Measurements from ENCODE around the gene ESYT3. TPM values are rescaled to one million over a fixed set of nuclear protein-coding genes. Genes with fewer than 3 reads are reported as not detected.
"Not testable (repeated sequence)": the region's sequence is repeated elsewhere in the genome, so short reads cannot be mapped to it uniquely, and the experiment has no call there.

The ESYT3 gene
- polyA plus RNA-seq, 4 donors, result 0.75 to 2.2 (median 1.6) TPM

DNA sequence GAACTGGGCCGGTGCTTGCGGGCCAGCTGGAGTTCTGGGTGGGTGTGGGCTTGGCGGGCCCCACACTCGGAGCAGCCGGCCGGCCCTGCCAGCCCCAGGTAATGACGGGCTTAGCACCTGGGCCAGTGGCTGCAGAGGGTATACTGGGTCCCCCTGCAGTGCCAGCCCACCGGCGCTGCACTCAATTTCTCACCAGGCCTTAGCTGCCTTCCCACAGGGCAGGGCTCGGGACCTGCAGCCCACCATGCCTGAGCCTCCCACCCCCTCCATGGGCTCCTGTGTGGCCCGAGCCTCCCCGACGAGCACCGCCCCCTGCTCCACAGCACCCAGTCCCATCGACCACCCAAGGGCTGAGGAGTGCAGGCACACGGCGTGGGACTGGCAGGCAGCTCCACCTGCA is 50.3 kb downstream of the ESYT3 start:
- DNase-seq (ENCODE audit: low read depth in 4 of 4, low spot score in 2 of 4), result not testable (repeated sequence)

DNA sequence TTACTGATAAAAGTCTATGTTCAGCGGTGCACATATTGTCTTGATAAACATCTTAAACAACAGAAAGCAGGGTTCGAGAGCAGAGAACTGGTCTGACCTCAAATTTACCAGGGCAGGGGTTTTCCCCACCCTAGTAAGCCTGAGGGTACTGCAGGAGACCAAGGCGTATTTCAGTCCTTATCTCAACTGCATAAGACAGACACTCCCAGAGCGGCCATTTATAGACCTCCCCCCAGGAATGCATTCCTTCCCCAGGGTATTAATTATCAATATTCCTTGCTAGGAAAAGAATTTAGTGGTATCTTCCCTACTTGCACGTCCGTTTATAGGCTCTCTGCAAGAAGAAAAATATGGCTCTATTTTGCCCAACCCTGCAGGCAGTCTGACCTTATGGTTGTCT is 52.2 kb downstream of the ESYT3 start:
- not testable (repeated sequence) for DNase-seq (ENCODE audit: low read depth in 4 of 4, low spot score in 2 of 4)

DNA sequence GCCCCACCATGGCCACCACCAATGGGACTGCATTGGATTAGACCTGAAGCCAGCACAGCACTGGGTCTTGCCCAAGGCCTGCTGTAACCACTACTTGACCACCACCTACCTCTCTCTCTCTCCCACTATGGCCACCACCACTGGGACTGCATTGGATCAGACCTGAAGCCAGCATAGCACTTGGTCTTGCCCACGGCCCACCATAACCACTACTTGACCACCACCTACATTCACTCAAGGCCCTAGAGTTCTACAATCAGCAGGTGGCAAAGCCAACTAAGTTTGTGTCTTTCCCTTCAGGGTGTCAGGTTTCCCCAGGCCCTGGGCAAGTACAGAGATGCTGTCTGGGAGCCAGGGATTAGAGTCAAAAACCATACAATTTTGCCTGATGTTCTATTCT is 57.6 kb downstream of the ESYT3 start:
- DNase-seq (ENCODE audit: low read depth in 4 of 4, low spot score in 2 of 4), result no peak

DNA sequence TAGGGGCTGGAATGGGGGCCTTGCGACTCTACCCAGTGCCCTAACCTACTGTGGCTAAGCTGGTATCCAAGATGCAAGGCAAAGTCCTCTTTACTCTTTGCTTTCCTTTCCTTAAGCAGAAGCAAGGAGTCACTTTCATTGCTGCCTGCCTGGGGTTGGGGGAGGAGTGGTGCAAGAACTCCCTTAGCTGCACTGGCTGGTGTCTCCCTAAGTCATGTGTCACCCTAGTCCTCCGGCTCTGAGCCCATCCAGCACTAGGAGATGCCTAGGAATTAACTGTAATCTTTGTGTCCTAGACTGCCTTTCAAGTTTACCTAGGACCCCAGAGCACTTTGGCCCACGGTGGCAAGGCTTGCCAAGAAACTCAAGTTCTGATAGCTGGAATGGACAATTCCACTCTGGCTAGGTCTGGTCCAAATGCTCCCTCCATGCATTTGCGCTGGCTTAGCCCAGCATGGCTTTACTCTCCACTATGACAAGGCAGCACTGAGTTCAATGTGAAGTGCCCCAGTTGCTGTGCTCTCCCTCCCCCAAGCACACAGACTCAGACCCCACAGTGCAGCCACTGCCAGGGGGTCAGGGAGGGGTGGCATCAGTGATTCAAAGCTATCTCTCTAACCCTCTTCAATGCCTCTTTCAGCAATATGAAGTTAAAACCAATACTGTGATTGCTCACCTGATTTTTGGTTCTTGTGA is 58.7 kb downstream of the ESYT3 start:
- no peak for DNase-seq (ENCODE audit: low read depth in 4 of 4, low spot score in 2 of 4)

DNA sequence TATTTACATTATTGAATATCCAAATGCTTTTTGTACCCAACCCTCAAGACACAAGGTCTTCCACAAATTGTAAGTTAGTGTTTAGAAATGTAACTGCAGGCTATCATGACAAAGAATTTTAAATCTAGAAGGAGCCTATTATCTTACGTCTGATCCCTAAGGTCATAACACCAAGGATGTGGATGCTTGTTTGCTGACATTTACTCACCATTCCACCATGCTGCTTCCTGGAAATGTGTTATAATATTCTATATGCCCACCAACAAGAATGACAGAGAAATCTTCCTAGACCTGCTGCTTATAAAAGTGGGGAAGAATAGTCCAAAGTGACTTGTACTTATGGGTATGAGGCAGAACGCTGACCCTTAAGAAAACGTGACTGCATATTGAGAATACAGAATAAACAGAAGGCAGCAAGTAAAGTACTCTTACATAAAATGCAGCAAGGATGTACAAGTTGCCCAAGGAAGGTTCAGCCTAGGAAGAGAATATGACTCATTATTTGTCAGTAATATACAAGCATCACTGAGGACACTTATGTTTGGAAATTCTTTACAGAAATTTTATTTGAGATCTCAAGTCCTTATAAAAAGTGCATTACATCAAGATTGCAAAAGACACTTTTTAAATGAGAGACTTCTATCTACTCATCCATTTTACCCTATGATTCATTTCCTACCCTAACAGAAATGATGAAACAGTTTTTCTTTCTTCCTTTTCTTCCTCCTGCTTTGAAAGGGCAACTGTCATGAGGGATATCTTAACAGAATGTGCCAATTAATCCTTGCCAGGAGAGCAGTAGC is 59.6 kb downstream of the ESYT3 start:
- no peak for DNase-seq (ENCODE audit: low read depth in 4 of 4, low spot score in 2 of 4)

DNA sequence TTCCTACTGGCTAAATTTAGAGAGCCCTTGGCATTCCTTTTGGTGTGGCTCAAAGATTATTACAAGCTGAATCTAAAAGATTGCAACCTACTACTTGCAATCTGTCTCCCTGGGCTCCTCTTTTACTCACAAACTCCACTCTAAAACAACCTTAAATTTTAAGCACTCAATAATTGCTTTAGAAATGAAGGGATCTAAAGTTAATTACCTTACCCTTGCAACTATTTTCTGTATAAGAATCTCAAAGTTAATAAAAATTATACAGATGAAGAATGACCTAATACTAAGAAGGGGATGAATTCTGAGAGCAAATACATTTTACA is 60.2 kb downstream of the ESYT3 start:
- no peak for DNase-seq (ENCODE audit: low read depth in 4 of 4, low spot score in 2 of 4)

DNA sequence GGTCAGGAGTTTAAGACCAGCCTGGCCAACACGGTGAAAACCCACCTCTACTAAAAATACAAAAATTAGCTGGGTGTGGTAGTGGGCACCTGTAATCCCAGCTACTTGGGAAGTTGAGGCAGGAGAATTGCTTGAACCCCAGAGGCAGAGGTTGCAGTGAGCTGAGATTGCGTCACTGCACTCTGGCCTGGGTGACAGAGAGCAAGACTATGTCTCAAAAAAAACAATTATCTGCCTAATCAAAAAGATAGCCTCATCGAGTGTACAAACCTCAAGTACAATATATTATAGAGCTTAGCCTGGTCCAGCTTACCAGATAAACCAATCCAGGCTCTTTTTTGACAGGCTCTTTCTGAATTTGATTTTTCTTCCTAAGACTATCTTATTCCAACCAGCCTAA is 61.2 kb downstream of the ESYT3 start:
- not testable (repeated sequence) for DNase-seq (ENCODE audit: low read depth in 4 of 4, low spot score in 2 of 4)

DNA sequence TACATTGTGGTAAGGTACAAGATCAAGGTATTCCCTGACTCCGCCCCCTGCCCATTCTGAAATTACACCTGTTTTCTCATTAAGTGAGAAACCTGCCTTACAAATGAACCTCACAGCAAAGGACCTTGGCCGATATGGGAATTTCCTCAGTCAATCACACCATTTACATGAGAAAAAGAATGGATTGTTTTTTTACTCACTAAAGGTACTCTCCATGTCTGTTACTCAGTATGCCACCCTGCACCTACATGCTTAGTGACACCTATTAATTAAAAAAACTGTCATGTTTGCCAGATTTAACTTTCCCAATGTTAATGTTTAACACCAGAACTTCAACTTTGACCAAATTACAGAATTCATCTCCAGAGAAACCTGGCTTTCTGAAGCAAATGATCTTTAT is 62.0 kb downstream of the ESYT3 start:
- DNase-seq (ENCODE audit: low read depth in 4 of 4, low spot score in 2 of 4), result no peak

DNA sequence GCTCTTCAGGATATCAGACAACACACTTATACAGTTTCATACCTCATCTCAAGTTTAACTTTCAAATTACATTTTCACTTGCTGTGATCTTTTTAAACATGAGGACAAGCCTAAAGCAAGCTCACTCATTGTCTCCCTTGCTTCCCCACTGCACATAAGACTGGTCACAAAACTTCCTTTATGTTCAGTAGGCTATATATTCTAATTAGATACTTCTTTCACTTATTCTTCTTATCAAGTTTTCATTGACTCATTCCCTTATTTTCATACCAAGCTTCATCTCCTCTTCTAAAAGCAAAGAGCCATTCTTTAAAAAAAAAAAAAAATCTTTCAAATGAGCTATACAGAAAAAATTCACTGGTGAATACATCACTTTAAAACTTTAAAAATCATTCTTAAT is 62.6 kb downstream of the ESYT3 start:
- no peak for DNase-seq (ENCODE audit: low read depth in 4 of 4, low spot score in 2 of 4)

DNA sequence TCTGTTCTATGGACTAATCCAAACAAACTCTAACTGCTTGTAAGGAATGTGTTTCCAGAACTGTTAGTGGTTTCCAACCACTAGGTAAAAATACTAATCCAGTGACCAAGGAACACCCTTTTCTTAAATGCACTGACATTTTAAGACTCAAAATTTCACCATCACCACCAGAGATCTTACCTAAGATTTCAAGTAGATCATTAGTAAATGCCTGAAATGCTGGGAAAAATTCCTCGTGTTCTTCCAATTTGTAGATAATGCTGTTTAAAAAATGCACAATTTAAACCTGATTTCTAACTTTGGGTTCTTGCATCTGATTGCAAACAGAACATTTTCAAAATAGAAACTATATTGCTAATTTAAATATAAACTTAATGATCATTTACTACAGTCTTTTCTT is 63.4 kb downstream of the ESYT3 start:
- no peak for DNase-seq (ENCODE audit: low read depth in 4 of 4, low spot score in 2 of 4)

DNA sequence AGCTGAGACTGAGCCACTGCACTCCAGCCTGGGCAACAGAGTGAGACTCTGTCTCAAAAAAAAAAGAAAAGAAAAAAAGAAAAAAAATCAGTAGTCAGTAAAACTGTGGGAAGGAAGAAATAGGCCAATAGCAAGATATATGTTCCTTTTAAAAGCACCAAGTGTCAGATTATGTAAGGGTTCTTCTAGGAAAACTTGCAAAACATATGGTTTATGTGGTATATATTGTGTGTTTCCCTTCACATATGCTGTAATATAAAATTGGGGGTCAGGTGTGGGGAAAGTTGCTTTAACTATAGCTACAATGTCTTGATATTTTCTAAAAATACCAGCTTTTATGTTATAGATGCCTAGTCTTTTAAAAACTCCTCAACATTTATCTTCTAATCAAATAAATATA is 64.6 kb downstream of the ESYT3 start:
- no peak for DNase-seq (ENCODE audit: low read depth in 4 of 4, low spot score in 2 of 4)

DNA sequence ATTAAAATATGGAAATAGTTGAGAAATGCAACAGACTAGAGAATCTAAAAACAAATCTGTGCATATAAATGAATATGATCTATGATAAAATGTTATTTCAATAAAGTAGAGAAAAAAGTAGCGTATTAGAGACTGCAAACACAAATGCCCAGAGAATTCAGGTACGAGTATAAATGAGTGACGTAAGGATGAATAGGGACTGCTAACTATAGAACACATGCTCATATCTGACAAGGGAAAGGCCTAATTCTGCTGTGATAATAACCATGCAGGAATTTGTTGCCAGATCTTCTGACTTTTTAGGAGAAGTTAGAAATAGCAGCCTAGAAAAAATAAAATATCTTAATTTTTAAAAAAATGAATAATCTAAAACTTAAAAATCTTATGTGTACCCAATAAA is 73.1 kb downstream of the ESYT3 start:
- no peak for DNase-seq (ENCODE audit: low read depth in 4 of 4, low spot score in 2 of 4)

DNA sequence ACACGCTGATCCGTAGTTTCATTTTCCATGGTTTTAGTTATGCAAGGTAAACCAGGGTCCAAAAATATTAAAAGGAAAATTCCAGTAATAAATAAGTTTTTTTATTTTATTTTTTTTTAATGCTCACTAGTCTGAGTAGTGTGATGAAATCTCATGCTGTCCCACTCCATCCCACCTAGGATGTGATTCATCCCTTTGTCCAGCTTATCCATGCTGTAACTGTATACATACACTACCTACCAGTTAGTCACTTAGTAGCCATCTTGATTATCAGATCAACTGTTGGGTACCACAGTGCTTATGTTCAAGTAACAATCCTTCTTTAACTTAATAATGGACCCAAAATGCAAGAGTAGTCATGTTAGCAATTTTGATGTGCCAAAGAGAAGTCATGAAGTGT is 75.2 kb downstream of the ESYT3 start:
- DNase-seq (ENCODE audit: low read depth in 4 of 4, low spot score in 2 of 4), result no peak

DNA sequence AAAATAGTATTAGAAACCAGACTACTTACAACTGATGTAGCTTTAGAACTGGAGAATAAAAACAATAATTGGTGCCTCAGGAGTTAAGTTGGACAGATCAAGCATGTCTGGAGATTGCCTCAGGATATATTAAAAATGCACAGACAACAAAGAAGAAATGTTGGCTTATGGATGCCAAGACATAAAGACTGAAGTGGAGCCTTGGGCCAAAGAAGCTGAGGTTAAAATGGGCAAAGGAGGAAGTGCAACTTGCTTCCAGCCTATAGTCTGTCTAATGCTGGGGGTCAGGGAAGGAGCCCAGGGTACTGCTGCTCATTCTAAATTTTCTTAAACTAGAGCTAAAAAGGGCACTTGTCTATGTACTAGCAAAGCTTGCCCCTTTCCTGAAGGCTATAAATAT is 77.5 kb downstream of the ESYT3 start:
- DNase-seq (ENCODE audit: low read depth in 4 of 4, low spot score in 2 of 4), result no peak

DNA sequence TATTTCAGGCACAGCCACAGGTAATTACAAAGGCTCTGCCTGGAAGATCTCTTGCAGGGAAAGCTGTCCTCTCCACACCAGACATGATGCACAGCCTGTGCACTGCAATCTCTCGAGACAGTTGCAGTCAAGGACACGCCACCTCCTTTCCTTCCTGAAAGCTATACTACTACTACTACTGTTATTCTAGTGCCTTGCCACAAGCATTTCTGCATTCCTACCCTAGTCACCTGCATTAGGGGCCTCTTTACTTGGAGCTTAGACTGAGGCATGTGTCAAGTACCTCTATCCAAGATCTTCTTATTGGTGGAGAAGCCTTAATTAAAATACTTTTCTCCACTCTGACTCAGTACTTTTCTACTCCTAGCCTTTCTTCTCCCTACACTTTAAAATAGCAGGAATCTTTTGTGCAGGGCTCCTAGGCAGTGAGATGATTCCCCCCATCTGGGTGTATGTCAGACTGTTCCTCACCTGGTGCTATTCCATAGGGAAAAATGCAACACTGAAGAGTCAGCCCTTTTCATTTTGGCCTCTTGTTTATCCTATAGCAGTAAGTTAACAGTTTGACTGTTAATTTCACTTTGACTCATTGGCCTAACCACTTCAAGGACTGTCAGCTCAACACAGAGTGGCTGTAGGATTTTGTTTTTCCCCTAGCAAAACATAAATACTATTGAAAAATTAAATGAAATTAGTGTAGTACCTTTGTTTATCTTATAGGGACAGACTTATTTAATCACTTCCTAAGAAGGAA is 78.9 kb downstream of the ESYT3 start:
- no peak for DNase-seq (ENCODE audit: low read depth in 4 of 4, low spot score in 2 of 4)

DNA sequence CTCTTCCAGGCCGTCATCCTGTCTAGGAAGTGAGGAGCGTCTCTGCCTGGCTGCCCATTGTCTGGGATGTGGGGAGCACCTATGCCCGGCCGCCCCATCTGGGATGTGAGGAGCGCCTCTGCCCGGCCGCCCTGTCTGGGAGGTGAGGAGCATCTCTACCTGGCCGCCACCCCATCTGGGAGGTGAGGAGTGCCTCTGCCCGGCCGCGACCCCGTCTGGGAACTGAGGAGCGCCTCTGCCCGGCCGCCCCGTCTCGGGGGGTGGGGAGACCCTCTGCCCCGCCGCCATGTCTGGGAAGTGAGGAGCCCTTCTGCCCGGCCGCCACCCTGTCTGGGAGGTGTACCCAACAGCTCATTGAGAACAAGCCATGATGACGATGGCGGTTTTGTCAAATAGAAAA is 87.0 kb downstream of the ESYT3 start:
- not testable (repeated sequence) for DNase-seq (ENCODE audit: low read depth in 4 of 4, low spot score in 2 of 4)

Other genes starting within 250 kb of the ESYT3 start
- 10 to 100 TPM; 40.0 to 53.1 (median 48.3) TPM for gene ARMC8, start 247.3 kb upstream of the ESYT3 start, polyA plus RNA-seq (ENCODE audit: insufficient read length in 4 of 4)
- gene NME9, start 104.8 kb upstream of the ESYT3 start, polyA plus RNA-seq (ENCODE audit: insufficient read length in 4 of 4), result 1 to 10 TPM; 1.7 to 4.6 (median 3.4) TPM
- gene MRAS, start 86.0 kb upstream of the ESYT3 start, polyA plus RNA-seq (ENCODE audit: insufficient read length in 4 of 4), result 10 to 100 TPM; 28.7 to 33.5 (median 31.0) TPM
- gene CEP70, start 159.6 kb downstream of the ESYT3 start, polyA plus RNA-seq (ENCODE audit: insufficient read length in 4 of 4), result 10 to 100 TPM; 34.0 to 48.1 (median 39.4) TPM
- 10 to 100 TPM; 28.7 to 39.0 (median 30.2) TPM for gene FAIM, start 174.2 kb downstream of the ESYT3 start, polyA plus RNA-seq (ENCODE audit: insufficient read length in 4 of 4)

Data from left renal cortex interstitium (tissue), 4 donors.